Measurements from ENCODE around the gene WASF3.

GRCh38 chr13:26735677-26736076, 178.2 kb downstream of the WASF3 start:
- TF ChIP-seq GATA2 (IDR thresholded peaks at IDR 0.05; ENCODE audit: low read depth, low read length) (no peak), GATA3 (IDR thresholded peaks at IDR 0.05; ENCODE audit: low read depth, low read length) (no peak)
